ENCODE data around the gene WDPCP. TPM values are rescaled to one million over a fixed set of nuclear protein-coding genes. Genes with fewer than 3 reads are reported as not detected.
A peak's percentile ranks its signal among the peaks of the same experiment; 100 is the strongest.
"Not testable (repeated sequence)": the region's sequence is repeated elsewhere in the genome, so short reads cannot be mapped to it uniquely, and the experiment has no call there.

WDPCP gene
- total RNA-seq, 2 donors from 2014 or later, result 8.4 to 10.1 TPM

- no peak overlapping the region for H3K27ac Mint-ChIP-seq
- no peaks in the 10 kb centered on the region for H3K9me3 Mint-ChIP-seq
- ATAC-seq (no peak), DNase-seq (ENCODE audit: low spot score in 2 of 2) (no peak)
- no peaks in the 10 kb centered on the region for H3K36me3 Mint-ChIP-seq
These were observed 208.8 kb downstream of the WDPCP start for GRCh38 chr2:63379451-63379850.

- DNase-seq (ENCODE audit: low spot score in 2 of 2) (no peak), ATAC-seq (peak in 1 of 2 donors; percentile 76)
- H3K27ac Mint-ChIP-seq, result peak overlapping the region in 1 of 2 donors; percentile 44
- H3K9me3 Mint-ChIP-seq, result no peaks in the 10 kb centered on the region
- peaks cover 0 to 6% of the 10 kb centered on the region in 2 donors for H3K36me3 Mint-ChIP-seq
These were observed 209.7 kb downstream of the WDPCP start for GRCh38 chr2:63378589-63378988.

DNA sequence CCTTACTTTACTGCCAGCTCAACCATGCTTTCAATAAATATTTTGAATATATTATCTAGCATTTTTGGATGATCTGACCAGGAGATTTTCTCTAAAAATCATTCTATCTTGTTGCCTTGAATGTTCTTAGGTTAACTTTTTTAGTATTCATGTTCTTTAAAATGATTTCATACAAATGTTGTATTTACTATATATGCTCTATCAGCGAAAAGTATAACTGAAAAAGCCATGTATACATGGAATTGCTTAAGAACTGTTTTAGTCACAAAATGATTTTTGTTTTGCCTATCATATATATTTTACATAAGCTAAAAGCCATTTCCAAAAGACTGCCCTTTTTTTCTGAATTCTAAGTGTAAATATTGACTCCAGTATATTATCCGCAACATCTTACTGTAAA lies 213.9 kb downstream of the WDPCP start:
- Mint-ChIP-seq H3K27ac (no peak overlapping the region), H3K36me3 (peaks cover 9 to 14% of the 10 kb centered on the region in 2 donors), H3K9me3 (peaks cover 6 to 12% of the 10 kb centered on the region in 2 donors)
- ATAC-seq, result no peak
- DNase-seq (ENCODE audit: low spot score in 2 of 2), result no peak

GRCh38 chr2:63372549-63372948 lies 215.7 kb downstream of the WDPCP start:
- no peak overlapping the region for H3K27ac Mint-ChIP-seq
- DNase-seq (ENCODE audit: low spot score in 2 of 2) (no peak), ATAC-seq (no peak)
- H3K36me3 Mint-ChIP-seq, result peaks cover 9 to 14% of the 10 kb centered on the region in 2 donors
- H3K9me3 Mint-ChIP-seq, result peaks cover 6 to 12% of the 10 kb centered on the region in 2 donors

GRCh38 chr2:63369146-63369545 lies 219.1 kb downstream of the WDPCP start:
- Mint-ChIP-seq H3K36me3 (peaks cover 9 to 14% of the 10 kb centered on the region in 2 donors), H3K27ac (no peak overlapping the region), H3K9me3 (peaks cover 6 to 12% of the 10 kb centered on the region in 2 donors)
- DNase-seq (ENCODE audit: low spot score in 2 of 2) (no peak), ATAC-seq (no peak)

DNA sequence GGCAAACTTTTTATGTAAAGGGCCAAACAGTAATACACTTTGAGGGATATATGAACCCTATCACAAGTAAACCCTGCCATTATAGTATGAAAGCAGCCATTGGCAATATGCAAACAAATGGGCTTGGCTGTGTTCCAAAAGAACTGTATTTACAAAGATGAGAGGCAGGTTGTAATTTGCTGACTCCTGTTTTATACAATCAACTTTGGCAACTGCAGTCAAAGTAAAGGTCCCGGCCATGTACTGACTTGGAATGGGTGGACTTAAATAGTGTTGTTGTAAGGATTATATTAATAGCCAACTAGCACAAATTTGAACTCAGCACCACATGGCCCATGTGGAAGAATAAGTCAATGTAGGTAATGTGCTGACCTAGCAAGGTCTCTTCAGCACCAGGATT lies 223.4 kb downstream of the WDPCP start:
- ATAC-seq (no peak), DNase-seq (ENCODE audit: low spot score in 2 of 2) (no peak)
- Mint-ChIP-seq H3K36me3 (no peaks in the 10 kb centered on the region), H3K9me3 (no peaks in the 10 kb centered on the region), H3K27ac (no peak overlapping the region)

GRCh38 chr2:63357722-63358121 lies 230.6 kb downstream of the WDPCP start:
- not testable (repeated sequence) for H3K27ac Mint-ChIP-seq; DNase-seq (ENCODE audit: low spot score in 2 of 2); ATAC-seq
- Mint-ChIP-seq H3K36me3 (peaks cover 34% of the 10 kb centered on the region in 2 donors), H3K9me3 (peaks cover 20 to 27% of the 10 kb centered on the region in 2 donors)

GRCh38 chr2:63347361-63347760 lies 240.9 kb downstream of the WDPCP start:
- no peak for ATAC-seq
- Mint-ChIP-seq H3K36me3 (peaks cover 18 to 37% of the 10 kb centered on the region in 2 donors), H3K9me3 (peaks cover 10 to 30% of the 10 kb centered on the region in 2 donors), H3K27ac (no peak overlapping the region)
- DNase-seq (ENCODE audit: low spot score in 2 of 2), result no peak

DNA sequence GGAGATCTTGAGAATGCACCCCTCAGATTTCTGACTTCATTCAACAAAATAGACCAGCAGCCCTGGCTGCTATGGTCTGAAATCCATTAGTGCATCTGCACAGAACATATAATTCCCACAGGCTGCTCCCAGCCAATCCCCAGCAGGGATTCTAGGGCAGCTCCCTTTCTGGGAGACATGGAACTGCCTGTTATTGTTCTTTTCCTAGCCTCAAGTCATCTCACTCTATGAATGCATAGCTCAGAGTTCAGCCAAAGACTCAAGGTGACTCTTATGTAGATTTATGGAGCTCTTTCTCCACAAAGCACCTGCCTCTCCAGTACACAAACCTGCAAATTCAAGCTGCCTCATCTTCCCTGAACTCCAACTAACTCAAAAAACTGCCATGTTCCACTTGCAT lies 241.9 kb downstream of the WDPCP start:
- no peak overlapping the region for H3K27ac Mint-ChIP-seq
- ATAC-seq, result no peak
- peaks cover 18 to 29% of the 10 kb centered on the region in 2 donors for H3K36me3 Mint-ChIP-seq

DNA sequence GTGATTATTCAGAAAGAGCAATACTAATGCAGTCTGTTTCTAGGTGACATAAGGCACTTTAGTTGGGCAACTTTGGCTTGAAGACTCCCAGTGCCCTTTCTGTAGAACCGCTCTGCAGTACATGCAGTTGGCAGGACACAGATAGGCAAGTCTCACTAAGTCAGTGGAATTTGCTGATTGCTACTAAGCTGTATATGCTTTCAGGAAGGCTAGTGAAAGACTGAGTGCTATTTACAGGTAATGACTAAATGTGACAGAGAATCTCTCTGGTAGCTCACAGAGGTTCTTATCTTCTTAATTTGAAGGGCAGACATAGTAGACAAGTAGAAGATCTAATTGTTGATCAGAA lies 243.0 kb downstream of the WDPCP start:
- H3K36me3 Mint-ChIP-seq, result peaks cover 21 to 25% of the 10 kb centered on the region in 2 donors
- ATAC-seq (no peak), DNase-seq (ENCODE audit: low spot score in 2 of 2) (no peak)
- H3K9me3 Mint-ChIP-seq, result peaks cover 15 to 28% of the 10 kb centered on the region in 2 donors
- no peak overlapping the region for H3K27ac Mint-ChIP-seq

More for the DNA sequence above, 241.9 kb downstream of the WDPCP start:
- no peak for DNase-seq (ENCODE audit: low spot score in 2 of 2)
- peaks cover 15 to 28% of the 10 kb centered on the region in 2 donors for H3K9me3 Mint-ChIP-seq

DNA sequence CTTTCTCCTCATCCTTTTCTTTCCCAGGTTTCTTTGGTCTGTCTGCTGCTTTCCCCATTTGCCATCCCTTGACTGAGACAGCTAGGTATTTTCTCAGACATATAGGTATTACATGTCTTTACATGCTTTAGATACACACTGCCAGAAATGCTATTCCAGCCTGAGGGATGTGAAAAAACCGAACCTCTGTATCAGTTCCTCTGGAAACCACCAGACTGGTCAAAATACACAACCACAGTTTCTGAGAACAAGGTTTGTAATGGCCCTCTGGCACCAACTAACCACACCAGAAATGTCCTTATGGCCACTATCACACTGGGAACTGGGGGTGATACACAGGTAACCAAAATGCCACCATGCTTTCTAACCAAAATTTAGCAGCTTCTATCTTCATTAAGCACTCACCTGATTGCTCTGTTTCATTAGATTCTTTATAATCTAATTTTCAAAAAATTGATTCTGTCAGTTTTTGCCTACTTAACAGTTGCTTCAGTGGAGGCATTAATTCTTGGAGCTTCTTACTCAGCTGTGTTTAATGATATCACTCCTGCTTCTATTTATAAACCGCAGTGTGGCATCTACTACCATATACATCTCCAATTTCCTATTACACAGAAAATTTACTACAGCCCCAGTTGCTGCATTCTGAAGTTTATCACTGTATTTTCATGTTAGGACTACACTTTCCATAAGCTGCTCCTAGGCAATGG lies 243.5 kb downstream of the WDPCP start:
- peaks cover 15 to 33% of the 10 kb centered on the region in 2 donors for H3K9me3 Mint-ChIP-seq
- DNase-seq (ENCODE audit: low spot score in 2 of 2) (no peak), ATAC-seq (no peak)
- no peak overlapping the region for H3K27ac Mint-ChIP-seq
- H3K36me3 Mint-ChIP-seq, result peaks cover 25 to 26% of the 10 kb centered on the region in 2 donors

- Mint-ChIP-seq H3K9me3 (peaks cover 15 to 37% of the 10 kb centered on the region in 2 donors), H3K36me3 (peaks cover 25 to 28% of the 10 kb centered on the region in 2 donors), H3K27ac (no peak overlapping the region)
- ATAC-seq (no peak), DNase-seq (ENCODE audit: low spot score in 2 of 2) (no peak)
These were observed 244.7 kb downstream of the WDPCP start for GRCh38 chr2:63343397-63344109.

DNA sequence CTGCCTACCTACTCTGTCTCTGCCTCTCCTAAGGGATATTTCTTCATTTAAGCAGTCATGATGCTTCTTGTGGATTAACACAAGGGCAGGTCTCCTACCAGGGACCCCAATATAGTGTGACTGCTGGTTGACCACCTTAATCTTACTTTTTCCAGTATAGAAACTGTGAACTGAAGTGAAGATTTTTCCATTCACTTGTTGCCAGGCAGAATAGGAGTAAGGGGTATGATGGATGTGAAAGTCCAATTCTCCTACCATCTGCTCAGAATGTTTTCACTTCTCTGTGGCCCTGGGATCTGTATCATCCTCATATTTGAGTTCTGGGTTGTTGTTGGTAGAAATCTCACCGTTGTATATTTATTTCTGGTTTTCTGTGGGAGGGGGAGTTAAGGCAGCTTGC lies 247.8 kb downstream of the WDPCP start:
- Mint-ChIP-seq H3K9me3 (peaks cover 15 to 32% of the 10 kb centered on the region in 2 donors), H3K36me3 (peaks cover 19 to 28% of the 10 kb centered on the region in 2 donors), H3K27ac (no peak overlapping the region)
- no peak for ATAC-seq
- no peak for DNase-seq (ENCODE audit: low spot score in 2 of 2)

DNA sequence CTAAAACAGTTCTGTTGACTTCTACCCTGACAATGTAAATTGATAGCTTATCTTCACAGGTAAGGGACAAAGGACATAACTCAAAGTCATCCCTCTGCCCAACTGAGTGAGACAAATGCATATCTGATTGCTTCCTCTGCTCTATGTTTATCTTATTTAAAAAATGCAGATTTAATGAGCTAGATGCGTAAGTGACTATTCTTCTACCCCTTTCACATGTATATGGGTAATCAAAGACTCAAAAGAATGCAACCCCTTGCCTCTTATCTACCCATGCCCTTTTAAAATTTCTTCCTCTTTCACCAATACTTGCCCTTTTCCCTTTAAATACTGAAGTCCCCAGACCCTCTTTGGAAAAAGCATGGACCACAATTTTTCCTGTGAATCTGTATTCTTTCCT lies 253.4 kb downstream of the WDPCP start:
- Mint-ChIP-seq H3K9me3 (peaks cover 0 to 14% of the 10 kb centered on the region in 2 donors), H3K27ac (no peak overlapping the region), H3K36me3 (peaks cover 3 to 7% of the 10 kb centered on the region in 2 donors)
- DNase-seq (ENCODE audit: low spot score in 2 of 2), result no peak
- ATAC-seq, result no peak

DNA sequence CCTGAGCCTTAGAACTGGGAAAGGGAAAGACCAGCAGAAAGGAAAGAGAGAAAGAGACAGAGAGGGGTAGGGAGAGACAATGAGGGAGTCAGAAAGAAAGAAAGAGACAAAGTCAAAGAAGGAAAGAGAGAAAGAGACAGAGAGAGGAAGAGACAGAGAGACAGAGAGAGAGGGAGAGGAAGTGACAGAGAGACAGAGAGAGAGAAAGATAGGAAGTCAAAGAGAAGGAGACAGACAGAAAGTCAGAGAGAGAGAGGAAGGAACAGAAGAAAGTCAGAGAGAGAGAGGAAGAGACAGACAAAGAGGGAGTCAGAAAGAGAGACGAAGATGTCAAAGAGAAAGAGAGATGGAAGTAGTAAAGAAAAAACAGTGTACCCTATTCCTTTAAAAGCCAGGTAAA lies 261.8 kb downstream of the WDPCP start:
- peaks cover 35 to 39% of the 10 kb centered on the region in 2 donors for H3K36me3 Mint-ChIP-seq
- DNase-seq (ENCODE audit: low spot score in 2 of 2) (no peak), ATAC-seq (no peak)
- peaks cover 15 to 19% of the 10 kb centered on the region in 2 donors for H3K9me3 Mint-ChIP-seq
- no peak overlapping the region for H3K27ac Mint-ChIP-seq

DNA sequence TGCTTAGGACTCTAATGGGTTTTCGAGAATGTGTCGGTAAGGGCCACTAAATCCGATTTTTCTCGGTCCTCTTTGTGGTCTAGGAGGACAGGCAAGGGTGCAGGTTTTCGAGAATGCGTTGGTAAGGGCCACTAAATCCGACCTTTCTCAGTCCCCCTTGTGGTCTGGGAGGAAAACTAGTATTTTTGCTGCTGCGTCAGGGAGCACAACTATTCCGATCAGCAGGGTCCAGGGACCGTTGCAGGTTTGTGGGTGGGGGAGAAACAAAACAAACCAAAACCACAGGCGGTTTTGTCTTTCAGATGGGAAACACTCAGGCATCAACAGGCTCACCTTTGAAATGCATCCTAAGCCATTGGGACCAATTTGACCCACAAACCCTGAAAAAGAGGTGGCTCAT lies 264.6 kb downstream of the WDPCP start:
- H3K27ac Mint-ChIP-seq, result peak overlapping the region in 1 of 2 donors; percentile 14

GRCh38 chr2:63321973-63322372 lies 266.3 kb downstream of the WDPCP start:
- not testable (repeated sequence) for H3K27ac Mint-ChIP-seq; ATAC-seq; DNase-seq (ENCODE audit: low spot score in 2 of 2)
- Mint-ChIP-seq H3K9me3 (peaks cover 15 to 16% of the 10 kb centered on the region in 2 donors), H3K36me3 (peaks cover 25 to 31% of the 10 kb centered on the region in 2 donors)

More for the DNA sequence above, 264.6 kb downstream of the WDPCP start:
- peaks cover 15 to 16% of the 10 kb centered on the region in 2 donors for H3K9me3 Mint-ChIP-seq
- not testable (repeated sequence) for DNase-seq (ENCODE audit: low spot score in 2 of 2); ATAC-seq
- peaks cover 33 to 37% of the 10 kb centered on the region in 2 donors for H3K36me3 Mint-ChIP-seq
